Measurements from ENCODE around the gene IGLON5.

The IGLON5 gene

GRCh38 chr19:51294211-51294976 lies 17.1 kb upstream of the IGLON5 start:
- H3K4me1 ChIP-seq (ENCODE audit: control insufficient read depth, insufficient read depth, low read length): no peaks in the 10 kb centered on the region
- H3K9ac ChIP-seq (ENCODE audit: low read length): no peak overlapping the region
- DNase-seq (ENCODE audit: low read depth): no peak
- no peak overlapping the region for H3K4me3 ChIP-seq (ENCODE audit: low read length)
- peaks cover 24% of the 10 kb centered on the region for H3K27me3 ChIP-seq (replicated peaks; ENCODE audit: control insufficient read depth, insufficient read depth, low read length)
- no peaks in the 10 kb centered on the region for H3K36me3 ChIP-seq (ENCODE audit: control insufficient read depth, insufficient read depth, low read length, severe bottlenecking)
- H3K9me3 ChIP-seq (ENCODE audit: control insufficient read depth, low read length): peaks cover 4% of the 10 kb centered on the region

- Histone ChIP-seq H3K9me3 (ENCODE audit: control insufficient read depth, low read length) (no peaks in the 10 kb centered on the region), H3K36me3 (ENCODE audit: control insufficient read depth, insufficient read depth, low read length, severe bottlenecking) (no peaks in the 10 kb centered on the region), H3K4me3 (ENCODE audit: low read length) (no peak overlapping the region), H3K27me3 (replicated peaks; ENCODE audit: control insufficient read depth, insufficient read depth, low read length) (peaks cover 24% of the 10 kb centered on the region), H3K4me1 (ENCODE audit: control insufficient read depth, insufficient read depth, low read length) (no peaks in the 10 kb centered on the region), H3K9ac (ENCODE audit: low read length) (no peak overlapping the region)
- no peak for DNase-seq (ENCODE audit: low read depth)
These were observed 16.5 kb upstream of the IGLON5 start for GRCh38 chr19:51294977-51295375.

GRCh38 chr19:51295382-51296126 lies 15.9 kb upstream of the IGLON5 start:
- no peak overlapping the region for H3K9ac ChIP-seq (ENCODE audit: low read length)
- no peaks in the 10 kb centered on the region for H3K36me3 ChIP-seq (ENCODE audit: control insufficient read depth, insufficient read depth, low read length, severe bottlenecking)
- no peaks in the 10 kb centered on the region for H3K4me1 ChIP-seq (ENCODE audit: control insufficient read depth, insufficient read depth, low read length)
- H3K4me3 ChIP-seq (ENCODE audit: low read length): no peak overlapping the region
- DNase-seq (ENCODE audit: low read depth): no peak
- H3K27me3 ChIP-seq (replicated peaks; ENCODE audit: control insufficient read depth, insufficient read depth, low read length): peaks cover 28% of the 10 kb centered on the region
- H3K9me3 ChIP-seq (ENCODE audit: control insufficient read depth, low read length): no peaks in the 10 kb centered on the region

- Histone ChIP-seq H3K36me3 (ENCODE audit: control insufficient read depth, insufficient read depth, low read length, severe bottlenecking) (no peaks in the 10 kb centered on the region), H3K9me3 (ENCODE audit: control insufficient read depth, low read length) (no peaks in the 10 kb centered on the region), H3K4me1 (ENCODE audit: control insufficient read depth, insufficient read depth, low read length) (no peaks in the 10 kb centered on the region), H3K4me3 (ENCODE audit: low read length) (no peak overlapping the region), H3K27me3 (replicated peaks; ENCODE audit: control insufficient read depth, insufficient read depth, low read length) (peaks cover 28% of the 10 kb centered on the region), H3K9ac (ENCODE audit: low read length) (no peak overlapping the region)
- no peak for DNase-seq (ENCODE audit: low read depth)
These were observed 14.9 kb upstream of the IGLON5 start for GRCh38 chr19:51296336-51297093.

- DNase-seq (ENCODE audit: low read depth): no peak
- peaks cover 28% of the 10 kb centered on the region for H3K27me3 ChIP-seq (replicated peaks; ENCODE audit: control insufficient read depth, insufficient read depth, low read length)
These were observed 14.0 kb upstream of the IGLON5 start for GRCh38 chr19:51297406-51297805.

GRCh38 chr19:51301266-51301665 lies 10.2 kb upstream of the IGLON5 start:
- Histone ChIP-seq H3K9ac (ENCODE audit: low read length) (no peak overlapping the region), H3K27me3 (replicated peaks; ENCODE audit: control insufficient read depth, insufficient read depth, low read length) (peaks cover 7% of the 10 kb centered on the region), H3K36me3 (ENCODE audit: control insufficient read depth, insufficient read depth, low read length, severe bottlenecking) (no peaks in the 10 kb centered on the region), H3K4me1 (ENCODE audit: control insufficient read depth, insufficient read depth, low read length) (no peaks in the 10 kb centered on the region), H3K9me3 (ENCODE audit: control insufficient read depth, low read length) (peaks cover 12% of the 10 kb centered on the region), H3K4me3 (ENCODE audit: low read length) (no peak overlapping the region)
- DNase-seq (ENCODE audit: low read depth): no peak

More at GRCh38 chr19:51297406-51297805, 14.0 kb upstream of the IGLON5 start:
- H3K4me1 ChIP-seq (ENCODE audit: control insufficient read depth, insufficient read depth, low read length): no peaks in the 10 kb centered on the region
- no peak overlapping the region for H3K4me3 ChIP-seq (ENCODE audit: low read length)
- H3K9me3 ChIP-seq (ENCODE audit: control insufficient read depth, low read length): no peaks in the 10 kb centered on the region
- no peak overlapping the region for H3K9ac ChIP-seq (ENCODE audit: low read length)
- no peaks in the 10 kb centered on the region for H3K36me3 ChIP-seq (ENCODE audit: control insufficient read depth, insufficient read depth, low read length, severe bottlenecking)

- no peak for DNase-seq (ENCODE audit: low read depth)
- peaks cover 4% of the 10 kb centered on the region for H3K27me3 ChIP-seq (replicated peaks; ENCODE audit: control insufficient read depth, insufficient read depth, low read length)
- no peaks in the 10 kb centered on the region for H3K4me1 ChIP-seq (ENCODE audit: control insufficient read depth, insufficient read depth, low read length)
- no peaks in the 10 kb centered on the region for H3K36me3 ChIP-seq (ENCODE audit: control insufficient read depth, insufficient read depth, low read length, severe bottlenecking)
- H3K4me3 ChIP-seq (ENCODE audit: low read length): no peak overlapping the region
- no peak overlapping the region for H3K9ac ChIP-seq (ENCODE audit: low read length)
- H3K9me3 ChIP-seq (ENCODE audit: control insufficient read depth, low read length): peaks cover 30% of the 10 kb centered on the region
These were observed 6.0 kb upstream of the IGLON5 start for GRCh38 chr19:51305479-51305878.

GRCh38 chr19:51316688-51317087 lies 5.2 kb downstream of the IGLON5 start:
- Histone ChIP-seq H3K4me1 (ENCODE audit: control insufficient read depth, insufficient read depth, low read length) (no peaks in the 10 kb centered on the region), H3K27me3 (replicated peaks; ENCODE audit: control insufficient read depth, insufficient read depth, low read length) (peaks cover 18% of the 10 kb centered on the region), H3K4me3 (ENCODE audit: low read length) (no peak overlapping the region), H3K36me3 (ENCODE audit: control insufficient read depth, insufficient read depth, low read length, severe bottlenecking) (no peaks in the 10 kb centered on the region), H3K9ac (ENCODE audit: low read length) (no peak overlapping the region), H3K9me3 (ENCODE audit: control insufficient read depth, low read length) (no peaks in the 10 kb centered on the region)
- no peak for DNase-seq (ENCODE audit: low read depth)

GRCh38 chr19:51317376-51317775 lies 5.9 kb downstream of the IGLON5 start:
- Histone ChIP-seq H3K4me3 (ENCODE audit: low read length) (no peak overlapping the region), H3K4me1 (ENCODE audit: control insufficient read depth, insufficient read depth, low read length) (no peaks in the 10 kb centered on the region), H3K9me3 (ENCODE audit: control insufficient read depth, low read length) (no peaks in the 10 kb centered on the region), H3K27me3 (replicated peaks; ENCODE audit: control insufficient read depth, insufficient read depth, low read length) (peaks cover 14% of the 10 kb centered on the region), H3K9ac (ENCODE audit: low read length) (no peak overlapping the region), H3K36me3 (ENCODE audit: control insufficient read depth, insufficient read depth, low read length, severe bottlenecking) (no peaks in the 10 kb centered on the region)
- DNase-seq (ENCODE audit: low read depth): no peak

- no peaks in the 10 kb centered on the region for H3K9me3 ChIP-seq (ENCODE audit: control insufficient read depth, low read length)
- no peak overlapping the region for H3K4me3 ChIP-seq (ENCODE audit: low read length)
- peaks cover 13% of the 10 kb centered on the region for H3K27me3 ChIP-seq (replicated peaks; ENCODE audit: control insufficient read depth, insufficient read depth, low read length)
- no peak for DNase-seq (ENCODE audit: low read depth)
- H3K9ac ChIP-seq (ENCODE audit: low read length): no peak overlapping the region
- H3K4me1 ChIP-seq (ENCODE audit: control insufficient read depth, insufficient read depth, low read length): no peaks in the 10 kb centered on the region
- H3K36me3 ChIP-seq (ENCODE audit: control insufficient read depth, insufficient read depth, low read length, severe bottlenecking): no peaks in the 10 kb centered on the region
These were observed 6.5 kb downstream of the IGLON5 start for GRCh38 chr19:51317968-51318367.
